SK-N-SH (cell line): ENCODE data around the gene OR2M7. TPM values are rescaled to one million over a fixed set of nuclear protein-coding genes. Genes with fewer than 3 reads are reported as not detected.
"Not testable (repeated sequence)": the region's sequence is repeated elsewhere in the genome, so short reads cannot be mapped to it uniquely, and the experiment has no call there.

Experiments
- CTCF ChIA-PET: fragments of 300-600, 350-600 bp; formaldehyde crosslinking; extraction: SDS; loops from one replicate; lab custom pipeline; 2021; lab: Yijun Ruan, JAX
- POLR2A ChIA-PET: fragments of 350-600 bp; sonication (Branson Sonifier 250); formaldehyde crosslinking; extraction: SDS; loops from one replicate; lab custom pipeline; 2020; ENCODE audit warnings: antibody characterized with exemption, inconsistent platforms; lab: Yijun Ruan, JAX
- DNase-seq: peaks from one replicate; pipeline ENCODE4 v3.0.0; 2012
- H2AFZ ChIP-seq: fragments of 200-600 bp; sonication (generic); 2 replicates; pipeline ENCODE4 v1.8.1; 2016; ENCODE audit warnings: antibody characterized with exemption, mild to moderate bottlenecking, low read depth
- H3F3A ChIP-seq: fragments of 200-600 bp; sonication (generic); replicated peaks from 2 replicates; pipeline ENCODE3; 2016; ENCODE audit warnings: antibody characterized with exemption, mild to moderate bottlenecking; ENCODE audit not compliant: insufficient read depth
- H3K27ac ChIP-seq, 2 experiments: fragments of 200-500 bp in 1 of 2; fragments of 200-600 bp in 1 of 2; sonication (Bioruptor generic) in 1 of 2; sonication (generic), shearing (Covaris generic) in 1 of 2; 2 replicates each; pipeline versions ENCODE4 v1.5.1 to v1.6.1; 2014 to 2016; ENCODE audit warnings: low read depth in 2 of 2, inconsistent platforms in 1 of 2, low read length in 1 of 2, mild to moderate bottlenecking in 1 of 2, mixed read lengths in 1 of 2
- H3K27me3 ChIP-seq: fragments of 200-600 bp; sonication (generic), shearing (Covaris generic); 2 replicates; pipeline ENCODE4 v1.6.1; 2016; ENCODE audit warnings: mixed run types; ENCODE audit not compliant: insufficient read depth
- H3K36me3 ChIP-seq, 2 experiments: fragments of 200-500 bp in 1 of 2; fragments of 200-600 bp in 1 of 2; sonication (Bioruptor generic) in 1 of 2; sonication (generic) in 1 of 2; replicated peaks in 1 of 2; 2 replicates each; pipeline versions ENCODE3 to v1.5.1; 2014 to 2016; ENCODE audit warnings: low read length in 1 of 2, mild to moderate bottlenecking in 1 of 2; ENCODE audit not compliant: insufficient read depth in 2 of 2, control insufficient read depth in 1 of 2
- H3K4me1 ChIP-seq, 2 experiments: fragments of 200-500 bp in 1 of 2; fragments of 200-600 bp in 1 of 2; sonication (Bioruptor generic) in 1 of 2; sonication (generic), shearing (Covaris generic) in 1 of 2; 2 replicates each; pipeline versions ENCODE4 v1.5.1 to v1.6.1; 2014 to 2016; ENCODE audit warnings: low read depth in 1 of 2, low read length in 1 of 2, mixed run types in 1 of 2; ENCODE audit not compliant: insufficient read depth in 2 of 2, control insufficient read depth in 1 of 2
- H3K4me2 ChIP-seq: fragments of 200-600 bp; sonication (generic), shearing (Covaris generic); 2 replicates; pipeline ENCODE4 v1.6.1; 2017; ENCODE audit warnings: mixed run types
- H3K4me3 ChIP-seq, 2 experiments: fragments of 200-500 bp in 1 of 2; fragments of 200-600 bp in 1 of 2; sonication (Bioruptor generic) in 1 of 2; sonication (generic), shearing (Covaris generic) in 1 of 2; 2 replicates each; pipeline versions ENCODE4 v1.5.1 to v1.8.1; 2014 to 2016; ENCODE audit warnings: low read depth in 2 of 2, inconsistent platforms in 1 of 2, low read length in 1 of 2, mild to moderate bottlenecking in 1 of 2, mixed read lengths in 1 of 2, moderate library complexity in 1 of 2
- H3K79me2 ChIP-seq: fragments of 200-600 bp; sonication (generic); 2 replicates; pipeline ENCODE4 v1.8.1; 2017; ENCODE audit warnings: mild to moderate bottlenecking; ENCODE audit not compliant: insufficient read depth
- H3K9ac ChIP-seq: fragments of 200-600 bp; sonication (generic); 2 replicates; pipeline ENCODE4 v1.6.1; 2017; ENCODE audit warnings: mixed run types
- H3K9me2 ChIP-seq: fragments of 200-600 bp; sonication (generic); 2 replicates; pipeline ENCODE4 v1.6.1; 2017; ENCODE audit warnings: mixed run types
- H3K9me3 ChIP-seq: fragments of 200-600 bp; sonication (generic); 2 replicates; pipeline ENCODE4 v1.6.1; 2017; ENCODE audit warnings: mixed run types, mild to moderate bottlenecking, moderate library complexity
- H4K20me1 ChIP-seq: fragments of 200-600 bp; sonication (generic); 2 replicates; pipeline ENCODE4 v1.6.1; 2017; ENCODE audit warnings: mild to moderate bottlenecking, mixed run types; ENCODE audit not compliant: insufficient read depth
- CTCF ChIP-seq: fragments of 200-600 bp; sonication (generic); IDR thresholded peaks from 2 replicates; pipeline ENCODE4 v1.6.1; 2017; ENCODE audit warnings: antibody characterized with exemption, mild to moderate bottlenecking, moderate library complexity
- ELF1 ChIP-seq: IDR thresholded peaks from 2 replicates; pipeline ENCODE4 v1.4.0; 2012
- FOSL2 ChIP-seq: IDR thresholded peaks from 2 replicates; pipeline ENCODE4 v1.4.0; 2012; ENCODE audit warnings: low read depth, mild to moderate bottlenecking, moderate library complexity, borderline replicate concordance
- FOXJ3 ChIP-seq: sonication (generic); formaldehyde crosslinking; IDR thresholded peaks from 2 replicates; pipeline ENCODE4 v1.5.1; 2020; ENCODE audit warnings: mild to moderate bottlenecking, missing genetic modification reagents
- GABPA ChIP-seq: IDR thresholded peaks from 2 replicates; pipeline ENCODE4 v1.4.0; 2012; ENCODE audit warnings: low read depth, mild to moderate bottlenecking
- IRF3 ChIP-seq: fragments of 150-350 bp; IDR thresholded peaks from 2 replicates; pipeline ENCODE4 v1.6.1; 2016; ENCODE audit warnings: mild to moderate bottlenecking, low read depth, low read length
- JUND ChIP-seq: IDR thresholded peaks from 2 replicates; pipeline ENCODE4 v1.4.0; 2012
- MEF2A ChIP-seq: IDR thresholded peaks from 2 replicates; pipeline ENCODE4 v1.4.0; 2012; ENCODE audit warnings: low read depth, borderline replicate concordance
- RAD21 ChIP-seq: IDR thresholded peaks from 2 replicates; pipeline ENCODE4 v1.6.1; 2012; ENCODE audit warnings: mild to moderate bottlenecking, low read length
- RCOR1 ChIP-seq: fragments of 150-350 bp; IDR thresholded peaks from 2 replicates; pipeline ENCODE4 v1.6.1; 2017; ENCODE audit warnings: antibody characterized with exemption, low read length
- RXRA ChIP-seq: IDR thresholded peaks from 2 replicates; pipeline ENCODE4 v1.4.0; 2012; ENCODE audit warnings: low read depth, mild to moderate bottlenecking, borderline replicate concordance
- SIN3A ChIP-seq: IDR thresholded peaks from 2 replicates; pipeline ENCODE4 v1.6.1; 2012; ENCODE audit warnings: low read depth, mild to moderate bottlenecking, low read length, moderate library complexity, borderline replicate concordance
- SMC3 ChIP-seq: IDR thresholded peaks from 2 replicates; pipeline ENCODE4 v1.6.1; 2012; ENCODE audit warnings: low read depth, low read length, improper control_type of control experiment
- TEAD4 ChIP-seq: IDR thresholded peaks from 2 replicates; pipeline ENCODE4 v1.4.0; 2012; ENCODE audit warnings: mild to moderate bottlenecking, borderline replicate concordance; ENCODE audit not compliant: insufficient read depth
- USF1 ChIP-seq: IDR thresholded peaks from 2 replicates; pipeline ENCODE4 v1.4.0; 2012; ENCODE audit warnings: low read depth, borderline replicate concordance
- YY1 ChIP-seq: IDR thresholded peaks from 2 replicates; pipeline ENCODE4 v1.4.0; 2012; ENCODE audit warnings: low read depth, mild to moderate bottlenecking
- WGBS: methylation state at CpG from one replicate; pipeline ENCODE4 v1.1.6; 2017; ENCODE audit warnings: low lambda C conversion rate; 5-methylcytosine and 5-hydroxymethylcytosine counted together
- polyA plus RNA-seq, 3 experiments: library from polyadenylated mRNA; depleted of rRNA; stranded (reverse); fragments of >200 nt; gene quantifications; 2 replicates each; pipeline ENCODE4 v1.2.3, GENCODE V29; 2012
- TF ChIP-seq, protein P1 (sequence below): IDR thresholded peaks from 2 replicates; pipeline ENCODE4 v1.4.0; 2012; ENCODE audit warnings: low read depth

Gene OR2M7
- polyA plus RNA-seq, 1 of the 3 experiments (the other 2 are of a cell fraction) = not detected

DNA sequence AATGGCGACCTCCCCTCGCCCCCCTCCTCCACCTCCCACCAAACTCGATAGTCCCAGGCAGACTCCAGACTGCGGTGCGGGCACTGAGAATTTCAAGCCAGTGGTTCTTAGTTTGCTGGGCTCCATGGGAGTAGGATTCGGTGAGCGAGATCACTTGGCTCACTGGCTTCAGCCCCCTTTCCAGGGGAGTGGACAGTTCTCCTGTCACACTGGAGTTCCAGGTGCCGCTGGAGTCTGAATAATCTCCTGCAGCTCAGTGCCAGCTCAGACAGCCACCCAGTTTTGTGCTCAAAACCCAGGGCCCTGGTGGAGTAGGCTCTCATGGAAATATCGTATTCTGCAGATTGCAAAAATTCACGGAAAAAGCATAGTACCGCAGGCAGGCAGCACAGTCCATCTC lies 7.6 kb downstream of the OR2M7 start:
- H3K4me1 ChIP-seq = no peaks in the 10 kb centered on the region
- H3F3A ChIP-seq = no peaks in the 10 kb centered on the region
- no peak overlapping the region for H3K4me3 ChIP-seq
- H3K9ac ChIP-seq = no peak overlapping the region
- H3K27ac ChIP-seq = no peak overlapping the region
- WGBS = 0% methylated on average over 9 of the region's 11 CpGs
- no peak for TF ChIP-seq RCOR1
- no peak for TF ChIP-seq YY1
- no peak for TF ChIP-seq SIN3A
- no peak for TF ChIP-seq RAD21
- TF ChIP-seq GABPA = no peak
- no peak for TF ChIP-seq RXRA
- TF ChIP-seq JUND = no peak
- TF ChIP-seq USF1 = no peak
- no peak for TF ChIP-seq MEF2A
- no peak for TF ChIP-seq IRF3
- no peak for TF ChIP-seq SMC3
- TF ChIP-seq FOXJ3 (CRISPR knock-in tag) = no peak
- no peak for TF ChIP-seq ELF1
- TF ChIP-seq, protein P1, sequence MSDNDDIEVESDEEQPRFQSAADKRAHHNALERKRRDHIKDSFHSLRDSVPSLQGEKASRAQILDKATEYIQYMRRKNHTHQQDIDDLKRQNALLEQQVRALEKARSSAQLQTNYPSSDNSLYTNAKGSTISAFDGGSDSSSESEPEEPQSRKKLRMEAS = no peak
- no peak for TF ChIP-seq CTCF
- TF ChIP-seq TEAD4 = no peak
- TF ChIP-seq FOSL2 = no peak
- CTCF ChIA-PET = interaction anchor here (1.0 kb wide), 1 partner anchor 14 kb away, joined by 3 read pairs; the partner anchor contains the start of gene OR2T12
- H3K9me3 ChIP-seq = no peaks in the 10 kb centered on the region
- H4K20me1 ChIP-seq = no peaks in the 10 kb centered on the region
- H3K27me3 ChIP-seq = no peaks in the 10 kb centered on the region
- no peaks in the 10 kb centered on the region for H3K36me3 ChIP-seq
- H3K79me2 ChIP-seq = no peaks in the 10 kb centered on the region
- no peak overlapping the region for H3K4me2 ChIP-seq
- H3K9me2 ChIP-seq = no peaks in the 10 kb centered on the region
- no peak overlapping the region for H2AFZ ChIP-seq
- POLR2A ChIA-PET = no interaction called here
- no peak for DNase-seq

DNA sequence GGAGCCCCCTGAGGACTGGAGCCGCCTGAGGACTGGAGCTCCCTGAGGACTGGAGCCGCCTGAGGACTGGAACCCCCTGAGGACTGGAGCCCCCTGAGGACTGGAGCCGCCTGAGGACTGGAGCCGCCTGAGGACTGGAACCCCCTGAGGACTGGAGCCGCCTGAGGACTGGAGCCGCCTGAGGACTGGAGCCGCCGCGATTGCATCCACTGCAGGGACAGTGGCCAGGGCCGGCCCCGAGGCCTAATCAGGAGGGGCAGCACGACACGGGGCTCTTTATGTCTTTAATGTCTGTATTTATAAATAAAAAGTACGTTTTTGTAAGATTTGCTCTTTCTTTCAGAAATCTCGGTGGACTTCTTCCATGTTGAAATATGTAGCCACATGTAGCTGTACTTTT lies 17.6 kb downstream of the OR2M7 start:
- H3K79me2 ChIP-seq, H3K9me2 ChIP-seq, POLR2A ChIA-PET, H3K4me3 ChIP-seq, H3F3A ChIP-seq, H3K9ac ChIP-seq, H3K27ac ChIP-seq, H3K9me3 ChIP-seq, H4K20me1 ChIP-seq, H3K4me1 ChIP-seq, CTCF ChIA-PET, H2AFZ ChIP-seq, DNase-seq, H3K36me3 ChIP-seq, H3K27me3 ChIP-seq, H3K4me2 ChIP-seq: not testable (repeated sequence)
- WGBS = 13% methylated on average over 11 of the region's 15 CpGs
